Bronchial epithelial cell (primary cell): ENCODE measurements around the gene CARD9. TPM values are rescaled to one million over a fixed set of nuclear protein-coding genes. Genes with fewer than 3 reads are reported as not detected.
A peak's percentile ranks its signal among the peaks of the same experiment; 100 is the strongest.

Experiments
- DNase-seq: peaks from one replicate; pipeline ENCODE4 v3.0.0-alpha.2; 2010; ENCODE audit warnings: low read depth
- FAIRE-seq: peaks from 2 replicates; lab custom pipeline; 2011; peaks lifted over from hg19 to GRCh38; lab: Jason Lieb, UNC
- H3K27me3 ChIP-seq: 2 replicates; pipeline ENCODE4 v1.5.1; 2011; ENCODE audit warnings: low read length; ENCODE audit not compliant: control insufficient read depth, insufficient read depth
- H3K36me3 ChIP-seq: 2 replicates; pipeline ENCODE4 v1.5.1; 2011; ENCODE audit warnings: low read length; ENCODE audit not compliant: control insufficient read depth, insufficient read depth
- H3K4me3 ChIP-seq: 2 replicates; pipeline ENCODE4 v1.5.1; 2011; ENCODE audit warnings: mild to moderate bottlenecking, low read depth, low read length, control low read depth
- total RNA-seq: library from RNA; depleted of rRNA; stranded (reverse); fragments of >200 nt; gene quantifications from 2 replicates; pipeline ENCODE4 v1.2.1, GENCODE V29; 2014
- TF ChIP-seq, protein P1 (sequence below): IDR thresholded peaks from 2 replicates; pipeline ENCODE4 v1.5.1; 2011; ENCODE audit warnings: mild to moderate bottlenecking, moderate library complexity, low read length, control low read depth, inconsistent platforms; ENCODE audit not compliant: insufficient read depth, severe bottlenecking

The CARD9 gene
- total RNA-seq, 1 donor from 2014 or later, result 0.53 TPM

GRCh38 chr9:136358888-136359287 is 14.6 kb downstream of the CARD9 start:
- FAIRE-seq, result no peak
- no peak overlapping the region for H3K4me3 ChIP-seq

GRCh38 chr9:136358016-136358415 is 15.5 kb downstream of the CARD9 start:
- H3K27me3 ChIP-seq, result no peaks in the 10 kb centered on the region
- H3K36me3 ChIP-seq, result peaks cover 6% of the 10 kb centered on the region
- no peak overlapping the region for H3K4me3 ChIP-seq
- DNase-seq (no peak), FAIRE-seq (no peak)
- TF ChIP-seq, protein P1, sequence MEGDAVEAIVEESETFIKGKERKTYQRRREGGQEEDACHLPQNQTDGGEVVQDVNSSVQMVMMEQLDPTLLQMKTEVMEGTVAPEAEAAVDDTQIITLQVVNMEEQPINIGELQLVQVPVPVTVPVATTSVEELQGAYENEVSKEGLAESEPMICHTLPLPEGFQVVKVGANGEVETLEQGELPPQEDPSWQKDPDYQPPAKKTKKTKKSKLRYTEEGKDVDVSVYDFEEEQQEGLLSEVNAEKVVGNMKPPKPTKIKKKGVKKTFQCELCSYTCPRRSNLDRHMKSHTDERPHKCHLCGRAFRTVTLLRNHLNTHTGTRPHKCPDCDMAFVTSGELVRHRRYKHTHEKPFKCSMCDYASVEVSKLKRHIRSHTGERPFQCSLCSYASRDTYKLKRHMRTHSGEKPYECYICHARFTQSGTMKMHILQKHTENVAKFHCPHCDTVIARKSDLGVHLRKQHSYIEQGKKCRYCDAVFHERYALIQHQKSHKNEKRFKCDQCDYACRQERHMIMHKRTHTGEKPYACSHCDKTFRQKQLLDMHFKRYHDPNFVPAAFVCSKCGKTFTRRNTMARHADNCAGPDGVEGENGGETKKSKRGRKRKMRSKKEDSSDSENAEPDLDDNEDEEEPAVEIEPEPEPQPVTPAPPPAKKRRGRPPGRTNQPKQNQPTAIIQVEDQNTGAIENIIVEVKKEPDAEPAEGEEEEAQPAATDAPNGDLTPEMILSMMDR, result no peak

More at GRCh38 chr9:136358888-136359287, 14.6 kb downstream of the CARD9 start:
- TF ChIP-seq, protein P1, result no peak
- Histone ChIP-seq H3K36me3 (peaks cover 6% of the 10 kb centered on the region), H3K27me3 (no peaks in the 10 kb centered on the region)
- no peak for DNase-seq

DNA sequence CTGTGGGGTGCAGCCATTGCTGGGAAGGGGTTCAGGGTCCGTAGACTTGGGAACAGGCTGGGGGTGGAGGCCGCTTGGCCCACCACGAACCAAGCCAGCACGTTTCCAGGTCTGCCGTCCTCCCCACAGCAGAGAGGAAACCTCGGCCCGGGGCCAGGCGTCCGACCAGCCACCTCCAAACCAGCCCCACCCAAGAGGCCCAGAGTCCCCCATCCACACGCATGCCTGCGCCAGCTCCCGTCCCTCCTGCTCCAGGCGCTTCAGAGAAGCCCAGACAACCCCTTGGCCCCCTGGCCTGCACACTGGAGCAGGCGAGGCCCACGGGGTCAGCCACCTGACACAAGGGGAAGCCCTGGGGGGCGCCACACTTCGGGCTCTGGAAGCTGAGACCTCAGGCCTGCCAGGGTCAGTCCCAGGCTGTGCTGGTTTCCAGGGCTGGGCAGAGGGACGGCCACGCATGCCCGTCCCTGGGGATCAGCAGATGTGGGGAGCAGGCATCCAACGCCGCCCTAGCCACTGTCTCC is 16.2 kb downstream of the CARD9 start:
- peaks cover 6% of the 10 kb centered on the region for H3K36me3 ChIP-seq
- H3K27me3 ChIP-seq, result no peaks in the 10 kb centered on the region
- TF ChIP-seq, protein P1, result no peak
- DNase-seq (no peak), FAIRE-seq (no peak)
- H3K4me3 ChIP-seq, result no peak overlapping the region

GRCh38 chr9:136355616-136356557 is 17.6 kb downstream of the CARD9 start:
- H3K4me3 ChIP-seq, result no peak overlapping the region
- FAIRE-seq, result no peak
- TF ChIP-seq, protein P1, result no peak

DNA sequence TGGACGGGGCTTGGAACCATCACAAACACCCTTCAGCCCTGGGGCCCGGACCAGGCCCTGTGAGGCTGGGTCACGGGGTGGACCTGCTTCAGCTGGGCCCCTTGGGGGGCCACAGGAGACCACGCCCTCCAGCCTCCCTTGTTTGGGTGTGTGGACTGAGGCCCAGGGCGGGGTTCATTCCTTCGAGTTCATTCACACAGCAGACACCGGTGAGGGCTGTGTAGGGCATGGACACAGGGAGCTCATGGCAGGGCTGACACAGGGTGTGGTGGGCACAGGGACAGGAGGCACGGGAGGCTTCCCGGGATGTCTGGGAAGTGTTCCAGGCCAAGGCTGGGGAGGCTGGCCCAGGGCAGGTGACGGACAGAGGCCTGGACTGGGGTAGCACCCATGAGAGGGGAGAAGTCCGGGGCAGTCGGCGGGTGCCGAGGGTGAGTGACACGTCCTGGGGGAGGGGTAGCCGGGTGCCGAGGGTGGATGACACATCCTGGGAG is 18.8 kb downstream of the CARD9 start:
- peaks cover 1% of the 10 kb centered on the region for H3K27me3 ChIP-seq
- no peak overlapping the region for H3K4me3 ChIP-seq
- DNase-seq (peak; percentile 10), FAIRE-seq (no peak)
- H3K36me3 ChIP-seq, result peaks cover 3% of the 10 kb centered on the region
- TF ChIP-seq, protein P1, result no peak

More at GRCh38 chr9:136355616-136356557, 17.6 kb downstream of the CARD9 start:
- Histone ChIP-seq H3K36me3 (peaks cover 3% of the 10 kb centered on the region), H3K27me3 (peaks cover 1% of the 10 kb centered on the region)
- no peak for DNase-seq
